Rectal smooth muscle tissue (tissue), 1 donor: Measurements from ENCODE around the gene MYADML2.
"Not testable (repeated sequence)": the region's sequence is repeated elsewhere in the genome, so short reads cannot be mapped to it uniquely, and the experiment has no call there.

Source experiments
- H3K27ac ChIP-seq: one replicate; pipeline ENCODE4 v1.7.0; 2013; ENCODE audit warnings: low read depth, low read length, inconsistent platforms
- H3K27me3 ChIP-seq: one replicate; pipeline ENCODE4 v1.7.0; 2013; ENCODE audit warnings: low read length; ENCODE audit not compliant: control insufficient read depth, insufficient read depth
- H3K36me3 ChIP-seq: one replicate; pipeline ENCODE4 v1.7.0; 2013; ENCODE audit warnings: low read length; ENCODE audit not compliant: control insufficient read depth, insufficient read depth
- H3K4me1 ChIP-seq: one replicate; pipeline ENCODE4 v1.7.0; 2013; ENCODE audit warnings: low read length; ENCODE audit not compliant: control insufficient read depth, insufficient read depth
- H3K4me3 ChIP-seq: one replicate; pipeline ENCODE4 v1.7.0; 2013; ENCODE audit warnings: low read length
- H3K9ac ChIP-seq: one replicate; pipeline ENCODE4 v1.7.0; 2013; ENCODE audit warnings: low read length

Gene MYADML2

DNA sequence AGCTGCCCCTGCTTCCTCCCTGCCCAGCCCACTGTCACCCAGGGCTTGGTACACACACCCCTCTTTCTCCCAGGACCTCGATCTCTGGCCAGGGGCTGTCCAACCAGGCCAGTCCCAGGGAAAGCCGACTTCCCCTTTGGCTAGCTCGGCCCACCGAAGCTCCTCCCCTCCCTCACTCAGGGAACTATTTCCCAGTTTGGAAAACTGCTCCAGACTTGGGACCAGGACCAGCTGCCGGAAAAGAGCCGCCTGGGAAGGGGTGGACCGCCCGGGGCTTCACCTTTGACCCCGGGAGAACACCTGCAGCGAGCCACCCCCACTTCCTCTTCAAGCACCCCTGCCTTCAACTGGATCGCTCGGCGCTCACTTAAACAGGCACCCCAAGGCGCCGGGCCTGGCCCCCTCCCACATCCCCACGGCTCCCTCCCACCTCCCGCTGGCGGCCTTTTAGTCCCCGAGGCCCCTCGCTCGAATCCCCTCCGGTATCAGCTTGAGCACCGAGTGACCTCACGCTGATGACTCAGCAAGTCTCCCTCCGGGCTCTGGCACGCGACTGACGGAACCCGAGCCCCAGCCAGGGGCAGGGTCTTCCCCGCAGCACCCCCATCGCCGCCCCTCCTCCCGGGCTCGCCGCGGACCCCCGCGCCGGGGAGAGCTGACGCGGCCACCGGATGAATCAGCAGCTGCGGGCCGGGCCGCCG, 20.4 kb downstream of the MYADML2 start:
- Histone ChIP-seq H3K36me3 (peaks cover 11% of the 10 kb centered on the region), H3K4me3 (peak overlapping the region; percentile 89), H3K27ac (peak overlapping the region; percentile 91), H3K9ac (peak overlapping the region; percentile 61), H3K4me1 (peaks cover 20% of the 10 kb centered on the region), H3K27me3 (no peaks in the 10 kb centered on the region)

GRCh38 chr17:81925860-81926450, 21.1 kb downstream of the MYADML2 start:
- H3K9ac ChIP-seq, result peak overlapping the region; percentile 61
- no peaks in the 10 kb centered on the region for H3K27me3 ChIP-seq
- H3K27ac ChIP-seq, result peak overlapping the region; percentile 91
- peaks cover 20% of the 10 kb centered on the region for H3K4me1 ChIP-seq
- H3K36me3 ChIP-seq, result peaks cover 15% of the 10 kb centered on the region
- H3K4me3 ChIP-seq, result peak overlapping the region; percentile 89

GRCh38 chr17:81924557-81925532, 22.2 kb downstream of the MYADML2 start:
- Histone ChIP-seq H3K36me3 (peaks cover 18% of the 10 kb centered on the region), H3K9ac (no peak overlapping the region), H3K27me3 (no peaks in the 10 kb centered on the region), H3K4me1 (peaks cover 20% of the 10 kb centered on the region), H3K4me3 (no peak overlapping the region), H3K27ac (no peak overlapping the region)

GRCh38 chr17:81923302-81924260, 23.5 kb downstream of the MYADML2 start:
- no peaks in the 10 kb centered on the region for H3K27me3 ChIP-seq
- peak overlapping the region; percentile 43 for H3K27ac ChIP-seq
- H3K9ac ChIP-seq, result no peak overlapping the region
- peak overlapping the region; percentile 45 for H3K4me3 ChIP-seq
- H3K4me1 ChIP-seq, result peaks cover 20% of the 10 kb centered on the region
- peaks cover 23% of the 10 kb centered on the region for H3K36me3 ChIP-seq

DNA sequence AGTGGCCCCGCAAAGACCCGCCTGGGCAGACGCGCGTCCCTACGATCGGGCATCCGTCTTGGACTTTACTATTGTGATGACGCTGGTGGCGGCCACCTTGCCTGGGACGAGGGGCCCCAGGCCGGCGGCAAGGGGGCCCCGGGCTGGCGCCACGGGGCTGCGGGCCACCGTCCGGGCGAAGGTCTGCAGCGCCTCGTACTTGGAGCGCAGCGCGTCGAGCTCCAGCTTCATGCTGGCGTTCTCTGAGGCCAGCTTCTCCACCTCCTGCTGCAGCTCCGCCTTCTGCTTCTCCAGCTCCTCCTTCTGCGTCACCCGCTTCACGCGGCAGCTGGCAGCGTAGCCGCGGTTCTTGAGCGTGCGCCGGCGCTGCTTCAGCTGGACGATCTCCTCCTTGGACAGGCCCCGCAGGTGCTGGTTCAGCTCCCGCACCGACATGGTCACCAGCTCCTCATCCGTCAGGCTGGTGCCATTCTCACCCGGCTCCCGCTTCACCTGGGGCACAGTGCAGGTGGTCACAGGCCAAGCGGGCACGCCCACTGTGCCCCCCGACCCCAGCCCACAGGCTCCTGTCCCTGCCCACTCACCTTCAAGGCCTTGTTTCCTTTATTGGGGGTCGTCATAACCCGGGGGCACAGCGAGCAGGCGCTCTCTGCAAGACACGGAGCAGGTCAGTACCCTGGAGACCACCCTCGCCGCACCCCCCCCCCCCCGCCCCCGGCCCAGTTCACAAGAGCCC, 24.3 kb downstream of the MYADML2 start:
- Histone ChIP-seq H3K27me3 (no peaks in the 10 kb centered on the region), H3K36me3 (peaks cover 23% of the 10 kb centered on the region), H3K27ac (no peak overlapping the region), H3K4me3 (peak overlapping the region; percentile 41), H3K4me1 (peaks cover 20% of the 10 kb centered on the region), H3K9ac (no peak overlapping the region)

DNA sequence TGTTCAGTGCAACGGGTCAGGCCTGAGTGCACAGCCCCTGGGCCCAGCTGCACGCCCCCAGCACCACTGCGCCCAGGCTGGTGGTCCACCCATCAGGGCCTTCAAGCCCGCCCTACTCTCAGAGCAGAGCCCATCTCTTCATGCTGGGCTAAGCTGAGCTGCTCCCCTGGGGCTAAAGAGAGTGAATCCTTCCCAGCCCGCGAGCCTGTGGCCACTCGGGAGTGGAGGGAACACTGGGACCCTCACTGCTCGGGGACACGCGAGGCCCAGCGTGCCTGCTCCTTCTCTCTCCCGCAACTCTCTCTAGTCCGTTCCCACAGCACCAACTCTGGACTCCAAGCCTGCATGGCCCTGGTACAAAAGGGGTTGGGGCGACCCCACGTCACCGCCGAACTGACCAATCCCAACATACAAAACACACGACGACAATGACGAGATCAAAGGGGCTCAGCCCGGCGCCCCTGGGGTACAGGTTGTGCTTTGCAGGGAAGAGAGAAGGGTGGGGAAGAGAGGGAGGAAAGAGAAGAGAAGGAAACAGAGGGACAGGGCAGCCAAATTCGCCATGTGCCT, 25.0 kb downstream of the MYADML2 start:
- Histone ChIP-seq H3K9ac (no peak overlapping the region), H3K4me3 (no peak overlapping the region), H3K27ac (no peak overlapping the region), H3K27me3 (no peaks in the 10 kb centered on the region), H3K36me3 (peaks cover 23% of the 10 kb centered on the region), H3K4me1 (peaks cover 22% of the 10 kb centered on the region)

- Histone ChIP-seq H3K4me1 (peaks cover 26% of the 10 kb centered on the region), H3K9ac (no peak overlapping the region), H3K36me3 (peaks cover 23% of the 10 kb centered on the region), H3K27me3 (no peaks in the 10 kb centered on the region), H3K4me3 (no peak overlapping the region), H3K27ac (no peak overlapping the region)
Measured at GRCh38 chr17:81921537-81921862, 25.5 kb downstream of the MYADML2 start.

DNA sequence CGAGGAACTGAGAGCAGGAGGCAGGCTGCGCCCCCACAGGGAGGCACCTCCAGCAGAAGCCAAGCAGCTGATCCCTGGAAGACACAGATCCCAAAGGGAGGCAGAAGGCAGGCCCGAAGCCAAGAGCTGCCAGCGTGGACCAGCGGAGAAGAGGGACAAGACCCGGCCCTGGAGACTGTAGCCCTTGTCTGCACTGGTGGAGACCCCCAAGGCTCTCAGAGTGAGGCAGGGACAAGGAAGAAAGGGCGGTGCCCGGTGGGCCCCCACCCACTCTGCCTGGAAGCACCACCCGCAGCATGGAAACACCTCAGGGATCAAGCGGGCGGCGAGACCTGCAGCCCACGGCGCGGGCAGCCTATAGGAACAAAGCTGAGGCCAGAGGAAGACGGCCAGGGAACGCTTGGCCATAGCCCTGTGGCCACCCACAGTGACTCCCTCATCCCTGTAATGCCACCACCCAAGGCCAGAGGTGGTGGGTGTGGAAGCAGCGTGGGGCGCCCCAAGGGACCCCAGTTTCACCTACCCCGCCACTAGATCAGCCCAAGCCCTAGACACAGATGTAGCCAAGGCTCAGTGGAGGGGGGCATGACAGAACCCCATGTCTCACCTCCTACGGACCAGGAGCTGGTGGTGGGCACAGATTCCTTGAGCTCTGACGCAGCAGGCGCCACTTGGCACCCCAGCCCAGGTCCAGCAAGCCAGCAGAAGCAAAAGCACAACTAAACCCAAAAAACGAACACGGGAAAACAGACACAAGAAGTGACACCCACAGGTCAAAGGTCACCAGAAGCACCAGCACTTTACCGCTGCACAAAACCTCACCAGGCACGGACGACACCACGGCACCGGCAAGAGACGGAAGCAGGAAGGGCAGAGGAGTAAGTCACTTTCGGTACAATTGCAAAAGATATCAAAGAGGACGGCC, 26.2 kb downstream of the MYADML2 start:
- Histone ChIP-seq H3K4me1 (peaks cover 22% of the 10 kb centered on the region), H3K27ac (no peak overlapping the region), H3K4me3 (no peak overlapping the region), H3K9ac (no peak overlapping the region), H3K36me3 (peaks cover 23% of the 10 kb centered on the region), H3K27me3 (no peaks in the 10 kb centered on the region)

DNA sequence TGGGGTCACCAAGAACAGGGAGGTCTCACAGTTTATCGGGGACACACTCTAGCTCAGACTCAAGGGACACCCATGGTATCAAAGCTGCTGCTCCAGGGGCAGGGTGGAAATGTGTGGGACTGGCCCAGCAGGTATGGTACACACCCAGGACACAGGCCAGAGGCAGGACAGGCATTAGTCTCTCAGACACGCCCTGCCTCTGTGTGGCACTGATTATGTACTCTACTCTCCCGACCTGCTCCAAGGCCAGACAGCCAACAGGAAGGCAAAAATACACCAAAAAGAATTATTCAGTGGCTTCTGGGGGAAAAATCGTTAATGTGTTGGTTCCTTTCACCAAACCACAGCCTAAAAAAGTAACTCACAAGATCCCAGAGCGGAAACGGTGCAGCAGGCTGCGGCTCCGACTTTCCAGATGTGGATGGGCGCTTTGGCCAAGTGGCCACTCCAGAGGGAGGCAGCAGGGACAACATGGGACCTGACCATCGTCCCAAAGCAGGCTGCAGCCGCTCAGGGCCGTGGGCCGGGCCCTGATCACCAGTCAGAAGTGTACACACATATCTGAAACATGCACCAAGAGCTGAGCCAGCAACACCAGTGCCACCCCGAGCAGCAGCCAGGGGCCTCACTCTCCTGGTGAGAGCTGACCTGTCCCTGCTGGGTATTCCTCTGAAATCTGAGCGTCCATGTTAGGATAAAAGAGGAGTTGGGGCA, 28.0 kb downstream of the MYADML2 start:
- Histone ChIP-seq H3K27me3 (no peaks in the 10 kb centered on the region), H3K4me1 (peaks cover 15% of the 10 kb centered on the region), H3K27ac (no peak overlapping the region), H3K36me3 (peaks cover 40% of the 10 kb centered on the region), H3K4me3 (no peak overlapping the region), H3K9ac (no peak overlapping the region)

- not testable (repeated sequence) for H3K9ac ChIP-seq
- peaks cover 47% of the 10 kb centered on the region for H3K36me3 ChIP-seq
Measured at GRCh38 chr17:81918333-81918669, 28.7 kb downstream of the MYADML2 start.

More at GRCh38 chr17:81918333-81918669, 28.7 kb downstream of the MYADML2 start:
- peak overlapping the region; percentile 20 for H3K27ac ChIP-seq
- H3K27me3 ChIP-seq, result not testable (repeated sequence)
- peaks cover 10% of the 10 kb centered on the region for H3K4me1 ChIP-seq
- H3K4me3 ChIP-seq, result peak overlapping the region; percentile 45
